DMS 273 treated with DMSO at 0.1 percent for 48 hours (cell line): Measurements from ENCODE around the gene GTPBP4.
A peak's percentile ranks its signal among the peaks of the same experiment; 100 is the strongest.

ENCODE experiments used
- DNase-seq: peaks from one replicate; lab custom pipeline; 2025; lab: John Stamatoyannopoulos, UW

GTPBP4 gene

GRCh38 chr10:987870-988666 is at the start of gene GTPBP4:
Gene GTPBP4 (plus strand): TSS chr10:988434. CDS start chr10:988480, 46 bp downstream.
- DNase-seq, result peak; percentile 75

GRCh38 chr10:938941-939678 is 49.1 kb upstream of the GTPBP4 start:
- no peak for DNase-seq

GRCh38 chr10:943334-944033 is 44.8 kb upstream of the GTPBP4 start:
- no peak for DNase-seq

- DNase-seq, result no peak
Observed at GRCh38 chr10:944034-944831, 44.0 kb upstream of the GTPBP4 start.

GRCh38 chr10:945778-946177 is 42.5 kb upstream of the GTPBP4 start:
- no peak for DNase-seq

- no peak for DNase-seq
Observed at GRCh38 chr10:947051-947450, 41.2 kb upstream of the GTPBP4 start.

GRCh38 chr10:947881-948280 is 40.4 kb upstream of the GTPBP4 start:
- DNase-seq, result no peak

GRCh38 chr10:948347-948746 is 39.9 kb upstream of the GTPBP4 start:
- no peak for DNase-seq

- no peak for DNase-seq
Observed at GRCh38 chr10:949446-949845, 38.8 kb upstream of the GTPBP4 start.

- no peak for DNase-seq
Observed at GRCh38 chr10:953836-954235, 34.4 kb upstream of the GTPBP4 start.

- DNase-seq, result no peak
Observed at GRCh38 chr10:954396-954795, 33.8 kb upstream of the GTPBP4 start.

- DNase-seq, result no peak
Observed at GRCh38 chr10:955127-955819, 33.0 kb upstream of the GTPBP4 start.

GRCh38 chr10:955820-956217 is 32.4 kb upstream of the GTPBP4 start:
- DNase-seq, result no peak

- DNase-seq, result no peak
Observed at GRCh38 chr10:958106-958505, 30.1 kb upstream of the GTPBP4 start.

- no peak for DNase-seq
Observed at GRCh38 chr10:958856-959255, 29.4 kb upstream of the GTPBP4 start.

GRCh38 chr10:962342-962741 is 25.9 kb upstream of the GTPBP4 start:
- DNase-seq, result no peak

GRCh38 chr10:963186-963585 is 25.0 kb upstream of the GTPBP4 start:
- no peak for DNase-seq

GRCh38 chr10:963655-964054 is 24.6 kb upstream of the GTPBP4 start:
- DNase-seq, result no peak

- DNase-seq, result no peak
Observed at GRCh38 chr10:964321-964987, 23.8 kb upstream of the GTPBP4 start.

GRCh38 chr10:964988-965417 is 23.2 kb upstream of the GTPBP4 start:
- DNase-seq, result no peak
